NCI-H187 (cell line): ENCODE results near the gene EPB41L4A.

Source experiments
- DNase-seq, 2 experiments: peaks; one replicate each; lab custom pipeline; 2025; lab: John Stamatoyannopoulos, UW

Gene EPB41L4A

GRCh38 chr5:112312295-112313275 lies 106.5 kb downstream of the EPB41L4A start:
- DNase-seq, result peak in 1 of 2 experiments; percentile 7

GRCh38 chr5:112310746-112311145 lies 108.3 kb downstream of the EPB41L4A start:
- DNase-seq, result no peak

DNA sequence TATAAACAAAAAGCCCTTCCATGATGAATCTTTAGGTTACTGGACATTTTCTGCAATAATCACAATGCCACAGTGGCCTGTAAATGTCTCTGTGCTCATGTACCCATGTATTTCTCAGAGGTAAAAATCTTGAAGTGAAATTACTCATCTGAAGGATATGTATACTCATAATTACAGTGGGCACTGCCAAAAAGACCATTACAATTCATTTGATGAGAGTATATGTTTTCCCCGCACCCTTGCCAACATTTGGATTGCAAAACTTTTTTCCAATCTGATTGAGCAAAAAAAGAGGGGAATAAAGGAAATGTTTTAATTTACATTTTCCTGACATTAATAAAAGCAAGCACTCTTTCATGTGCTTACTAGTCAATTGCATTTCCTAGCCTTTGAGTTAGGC lies 110.5 kb downstream of the EPB41L4A start:
- DNase-seq, result no peak

DNA sequence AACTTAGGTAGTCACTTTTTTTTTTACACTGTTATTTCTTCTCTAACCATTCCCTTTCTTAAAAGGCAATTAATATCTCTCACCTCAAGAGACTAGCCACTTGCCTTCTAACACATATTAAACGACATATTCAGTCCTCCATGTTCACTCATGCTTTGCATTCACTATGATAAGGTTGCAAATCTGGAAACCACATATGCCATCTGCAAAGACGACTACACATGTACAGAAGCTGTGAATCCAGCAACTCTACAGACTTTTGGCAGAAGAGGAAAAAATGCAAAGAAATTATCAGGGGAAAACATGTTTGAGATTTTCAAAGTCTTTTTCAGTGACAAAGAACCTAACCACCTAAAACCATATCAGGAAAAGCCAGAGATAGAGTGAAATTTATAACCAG lies 112.1 kb downstream of the EPB41L4A start:
- DNase-seq, result no peak

DNA sequence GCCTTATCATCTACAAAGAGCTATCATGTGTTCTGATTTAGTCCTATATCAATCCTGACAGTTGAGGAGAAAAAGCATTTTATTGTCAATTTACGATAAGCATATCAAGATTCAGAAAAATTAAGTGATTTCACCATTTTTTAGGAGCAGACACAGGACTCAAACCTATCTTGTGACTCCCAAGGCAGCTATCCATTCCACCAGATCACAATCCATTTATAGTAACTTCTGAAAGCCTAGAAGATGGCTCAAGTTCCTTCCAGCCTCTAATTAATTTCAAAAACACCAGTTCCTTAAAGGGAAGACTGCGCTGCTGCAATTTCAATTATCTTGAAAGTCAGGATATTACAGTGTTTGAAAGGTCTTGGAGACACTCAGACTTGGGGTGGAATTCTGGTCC lies 114.3 kb downstream of the EPB41L4A start:
- no peak for DNase-seq

- no peak for DNase-seq
These were observed 115.4 kb downstream of the EPB41L4A start for GRCh38 chr5:112303685-112304084.

GRCh38 chr5:112294126-112294525 lies 125.0 kb downstream of the EPB41L4A start:
- no peak for DNase-seq

DNA sequence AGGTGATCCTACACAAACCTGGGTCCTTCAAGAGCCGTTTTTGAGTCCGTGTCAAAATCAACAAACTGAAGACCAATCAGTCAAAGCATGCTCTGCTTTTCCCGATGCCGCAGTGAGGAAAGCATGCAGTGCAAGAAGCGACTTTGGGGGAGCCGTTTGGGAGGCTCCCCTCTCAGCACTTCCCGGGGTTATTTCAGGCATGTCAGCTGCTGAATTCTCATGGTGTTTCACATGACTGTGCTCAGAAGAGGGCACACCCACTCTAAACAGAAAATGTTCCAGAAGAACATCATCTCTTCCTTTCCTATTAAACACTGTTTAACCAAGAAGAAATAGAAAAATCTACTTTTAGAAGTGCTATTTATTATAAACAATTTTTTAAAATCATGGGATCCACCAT lies 125.5 kb downstream of the EPB41L4A start:
- no peak for DNase-seq

DNA sequence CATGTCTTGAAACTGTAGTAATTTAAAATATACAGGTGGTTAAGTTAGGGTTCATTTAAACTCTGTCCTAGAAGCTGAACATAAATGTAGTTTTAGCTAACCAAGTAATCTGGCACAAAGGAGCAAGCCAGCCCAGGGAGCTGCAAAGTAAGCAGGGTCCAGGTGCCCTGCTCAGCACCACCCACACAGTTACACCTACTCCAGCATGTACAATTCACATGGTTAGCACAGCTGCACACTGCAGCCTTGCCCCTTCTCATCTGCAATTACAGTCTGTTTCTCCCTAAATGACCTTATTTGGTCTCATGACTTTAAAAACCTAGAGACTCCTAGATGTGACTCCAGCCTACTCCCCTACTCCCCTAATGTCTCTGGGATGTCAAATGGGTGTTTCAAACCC lies 128.4 kb downstream of the EPB41L4A start:
- DNase-seq, result no peak

- no peak for DNase-seq
These were observed 129.6 kb downstream of the EPB41L4A start for GRCh38 chr5:112289465-112289864.

DNA sequence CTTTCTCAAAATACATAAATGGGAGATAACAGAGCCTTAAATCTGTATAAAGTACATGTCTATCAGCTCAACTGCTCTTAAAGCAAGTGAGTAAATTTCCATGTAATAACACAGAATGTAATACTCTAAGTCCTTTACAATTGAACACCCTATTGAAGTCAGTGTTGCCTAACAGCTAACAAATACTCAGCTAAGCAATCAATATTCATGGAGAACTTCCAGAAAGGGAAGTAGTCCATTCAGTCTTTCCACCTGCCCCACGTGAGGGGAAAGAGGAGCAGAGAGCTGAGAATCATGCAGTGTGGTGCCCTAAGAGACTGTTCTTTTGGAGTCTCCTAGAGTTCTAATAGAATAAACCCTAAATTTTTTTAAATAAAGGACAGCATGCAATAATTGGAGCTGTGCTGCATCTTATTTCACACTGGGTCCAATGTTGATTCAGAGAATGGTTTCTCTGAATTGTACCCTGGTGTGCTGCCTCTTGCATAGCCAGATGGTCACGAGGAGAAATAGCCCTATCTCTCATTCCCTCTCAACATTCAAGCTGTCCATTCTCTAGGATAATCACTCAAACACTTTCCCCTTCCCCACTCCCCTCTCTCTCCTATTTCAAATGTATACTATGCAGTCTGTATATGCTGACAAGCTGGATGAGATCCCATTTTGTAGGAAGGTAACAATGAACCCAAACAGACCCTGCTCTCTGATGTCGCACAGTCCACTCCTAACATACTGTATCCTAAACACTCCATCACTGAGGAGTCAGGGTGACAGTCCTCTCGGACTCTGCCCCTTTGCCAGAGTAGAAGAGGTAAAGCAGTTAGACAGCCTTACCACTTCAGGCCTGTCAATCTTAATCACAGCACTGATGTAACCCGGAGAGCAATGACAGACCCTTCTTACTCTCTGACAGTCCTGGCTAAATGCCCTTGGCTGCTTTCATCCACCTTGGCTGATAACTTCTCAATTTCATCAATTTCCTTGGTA lies 134.8 kb downstream of the EPB41L4A start:
- no peak for DNase-seq

DNA sequence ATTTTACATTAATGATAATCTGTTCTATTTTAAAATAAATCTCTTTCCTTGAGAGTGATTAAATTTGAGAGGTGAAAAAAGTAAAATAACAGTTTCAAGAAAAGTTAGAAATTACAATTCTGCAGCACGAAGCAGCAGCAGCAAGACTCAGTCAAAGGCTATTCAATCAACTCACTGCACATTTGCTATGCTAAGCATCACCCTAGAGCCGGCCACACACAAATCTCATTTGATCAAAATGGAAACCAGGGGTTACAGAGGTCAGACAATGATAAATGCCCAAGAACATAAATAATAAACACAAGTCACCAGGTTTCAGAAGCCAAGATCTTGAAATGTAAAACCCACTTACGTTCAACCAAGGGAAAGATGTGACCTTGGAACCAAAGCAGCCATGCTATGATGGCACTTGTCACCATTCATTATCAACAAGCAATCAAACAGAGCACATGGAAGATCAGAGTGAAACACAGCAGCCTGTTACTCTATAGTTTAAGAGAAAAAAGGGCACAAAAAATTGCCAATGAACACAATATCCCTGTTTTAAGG lies 136.0 kb downstream of the EPB41L4A start:
- no peak for DNase-seq

GRCh38 chr5:112279082-112279481 lies 140.0 kb downstream of the EPB41L4A start:
- DNase-seq, result no peak

DNA sequence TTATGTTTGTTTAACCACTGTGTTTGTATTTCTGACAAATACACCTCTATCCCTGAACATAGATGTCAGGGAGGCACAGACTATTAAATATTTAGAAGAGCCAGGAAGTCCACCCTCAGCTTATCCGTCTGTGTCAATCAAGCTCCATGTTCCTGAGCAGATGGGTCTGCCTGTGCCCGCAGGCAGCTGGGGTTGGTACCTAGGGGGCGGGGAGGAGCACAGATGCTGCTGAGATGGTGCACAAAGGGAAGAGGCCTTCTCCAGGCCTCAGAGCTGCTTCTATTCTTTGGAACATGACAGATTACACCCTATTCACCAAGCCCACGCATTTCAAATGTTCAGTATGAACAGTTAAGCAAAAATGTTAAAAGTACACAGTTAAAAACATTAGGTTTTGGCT lies 142.1 kb downstream of the EPB41L4A start:
- DNase-seq, result no peak

- DNase-seq, result no peak
These were observed 143.4 kb downstream of the EPB41L4A start for GRCh38 chr5:112275671-112276070.

DNA sequence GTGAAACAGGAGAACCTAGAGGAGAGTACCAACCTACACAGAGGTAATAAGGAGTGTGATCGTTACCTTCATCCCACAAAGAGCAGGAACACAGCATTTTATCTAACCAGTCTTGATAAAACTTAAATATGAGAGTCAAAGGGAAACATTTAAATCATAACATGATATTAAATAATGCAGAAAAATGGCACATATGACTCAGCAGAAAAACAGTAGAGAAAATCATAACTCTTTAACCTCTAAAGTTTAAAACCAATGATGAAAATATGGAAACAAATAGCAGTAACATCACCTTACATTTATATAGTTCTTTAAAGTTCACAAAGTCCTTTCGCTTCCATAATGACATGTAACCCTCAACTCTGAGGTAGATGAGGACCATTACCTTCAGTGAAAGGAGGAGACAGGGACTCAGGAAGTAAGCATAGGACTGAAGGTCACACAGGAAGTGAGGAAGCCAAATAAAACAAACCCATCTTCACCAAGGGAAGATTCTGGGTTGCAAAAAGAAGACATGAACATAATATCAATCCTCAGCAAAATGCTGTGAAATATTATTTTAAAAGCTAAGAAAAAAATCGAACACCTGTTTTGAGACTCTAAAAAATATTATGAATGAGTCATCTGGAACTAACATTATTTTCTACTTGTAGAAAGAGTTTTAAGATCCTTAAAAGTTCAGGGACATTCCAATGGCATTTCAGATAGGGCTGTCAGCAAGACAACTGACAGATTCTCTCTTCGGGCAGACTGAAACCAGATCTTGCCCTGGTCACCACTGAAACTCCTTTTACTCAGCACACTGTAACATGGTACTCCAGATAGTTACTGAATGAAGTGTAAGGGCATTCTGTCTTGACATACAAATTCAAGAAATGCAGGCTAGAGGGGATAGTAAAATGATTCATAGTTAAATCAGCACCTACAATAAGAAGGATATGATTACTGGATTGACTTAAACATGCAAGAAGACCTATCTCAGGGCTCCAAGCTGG lies 148.5 kb downstream of the EPB41L4A start:
- no peak for DNase-seq

DNA sequence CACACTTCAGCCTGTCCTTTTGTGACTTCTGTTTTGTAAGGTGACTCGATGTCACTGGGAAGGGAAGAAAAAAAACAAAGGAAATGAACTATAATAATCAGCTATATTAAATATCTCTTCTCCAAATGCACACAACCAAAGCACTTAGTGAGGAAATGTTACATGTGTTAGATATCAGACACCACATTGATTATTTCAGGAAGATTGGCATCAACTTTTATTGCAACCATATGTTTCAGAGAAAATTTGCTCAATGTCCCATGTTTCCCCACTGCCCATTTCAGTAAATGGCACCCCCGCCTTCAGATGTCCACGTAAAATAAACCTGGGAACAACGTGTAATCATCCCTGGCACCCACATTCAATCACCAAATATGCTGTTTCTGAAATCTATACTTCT lies 151.8 kb downstream of the EPB41L4A start:
- no peak for DNase-seq

DNA sequence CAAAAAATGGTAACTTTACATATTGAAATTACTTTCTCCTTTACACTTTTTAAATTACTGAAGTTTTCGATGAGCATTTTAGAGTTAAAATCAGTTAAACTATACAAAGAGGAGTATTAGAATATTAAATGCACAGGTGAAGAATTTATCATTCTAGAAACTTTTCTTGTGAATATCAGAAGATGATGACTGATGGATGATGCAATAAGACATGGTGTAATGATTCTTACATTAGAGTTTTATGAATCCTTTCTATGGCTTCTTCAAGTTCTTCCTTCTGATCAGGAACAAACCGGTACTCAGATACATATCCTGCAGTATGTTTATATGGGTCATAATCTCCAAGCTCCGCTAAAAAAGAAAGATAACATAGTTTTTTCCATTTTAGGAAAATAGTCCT lies 154.4 kb downstream of the EPB41L4A start:
- no peak for DNase-seq

DNA sequence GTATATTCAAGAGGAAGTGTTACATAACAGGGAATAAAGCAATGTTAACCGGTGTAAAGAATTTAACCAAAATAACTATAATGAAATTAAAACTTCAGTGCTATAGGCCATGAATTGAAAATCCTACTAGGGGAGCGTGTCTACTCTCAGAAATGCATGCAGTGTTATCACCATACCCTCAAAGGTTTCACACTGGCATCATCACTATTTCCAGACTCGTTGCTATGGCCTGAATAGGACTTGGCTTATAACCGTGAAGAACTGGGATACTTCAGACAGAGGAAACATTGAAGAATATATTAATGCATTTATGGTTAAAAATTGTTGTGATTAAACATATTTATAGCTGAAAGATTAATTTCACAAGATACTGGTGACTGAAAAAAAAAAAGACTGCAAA lies 154.9 kb downstream of the EPB41L4A start:
- DNase-seq, result no peak

DNA sequence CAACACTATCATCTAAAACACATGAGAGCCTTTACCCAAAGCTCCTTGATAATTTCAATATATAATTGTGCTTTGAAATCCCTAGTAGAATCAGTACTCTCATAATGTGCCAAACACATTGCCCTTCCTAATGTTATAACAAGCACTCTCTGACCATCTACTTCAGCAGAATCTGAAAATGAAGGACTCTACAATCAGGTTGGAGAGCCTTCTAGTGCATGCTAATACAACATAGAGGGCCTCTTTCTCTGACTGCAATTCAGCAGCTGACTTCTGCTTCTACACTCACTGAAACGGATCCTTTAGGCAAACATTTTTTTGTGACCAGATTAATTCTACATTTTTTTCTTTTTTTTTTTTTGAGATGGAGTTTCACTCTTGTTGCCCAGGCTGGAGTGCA lies 155.6 kb downstream of the EPB41L4A start:
- DNase-seq, result peak; percentile 18 to 25

GRCh38 chr5:112258571-112258970 lies 160.5 kb downstream of the EPB41L4A start:
- DNase-seq, result no peak
